ENCODE results near the gene ZBTB40. TPM values are rescaled to one million over a fixed set of nuclear protein-coding genes. Genes with fewer than 3 reads are reported as not detected.

ZBTB40 gene
- total and polyA plus RNA-seq, 2 of the 13 experiments (the other 11 are each of a cell fraction or from before 2014, with no cell fraction given), result 8.8 to 16.5 TPM

DNA sequence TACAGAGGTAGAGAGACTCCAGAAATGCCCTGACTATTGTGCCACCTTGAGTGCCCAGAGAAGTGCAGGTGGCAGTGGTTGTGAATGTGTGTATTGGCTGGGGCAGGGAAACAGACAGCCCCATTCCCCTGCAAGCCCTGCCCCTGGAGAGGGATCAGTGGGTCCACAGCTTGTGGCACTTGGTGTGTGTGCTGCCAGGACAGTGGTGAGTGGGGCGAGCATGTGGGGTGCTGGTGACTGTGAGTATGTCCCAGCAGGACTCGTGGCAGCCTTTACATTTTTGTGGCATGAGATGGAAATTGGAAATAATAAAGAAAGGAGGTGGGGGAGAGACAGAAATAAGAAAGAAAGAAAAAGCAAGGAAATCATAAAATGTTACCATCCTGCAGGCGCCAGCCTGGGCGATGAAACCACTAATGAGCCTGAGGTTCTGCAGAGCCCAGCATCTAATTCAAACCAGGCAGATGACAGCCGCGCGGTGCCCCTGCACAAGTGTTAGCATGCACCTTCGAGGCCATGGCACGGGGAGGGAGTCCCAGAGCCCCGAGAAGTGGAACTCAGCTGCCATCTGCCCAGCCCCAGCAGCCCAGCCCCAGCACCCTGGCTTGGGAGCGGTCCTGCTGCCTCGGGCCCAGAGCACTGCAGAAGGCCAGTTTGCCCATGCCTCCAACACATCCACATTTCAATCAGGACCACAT, 49.1 kb upstream of the ZBTB40 start (continued):
- TF ChIP-seq, protein P1, sequence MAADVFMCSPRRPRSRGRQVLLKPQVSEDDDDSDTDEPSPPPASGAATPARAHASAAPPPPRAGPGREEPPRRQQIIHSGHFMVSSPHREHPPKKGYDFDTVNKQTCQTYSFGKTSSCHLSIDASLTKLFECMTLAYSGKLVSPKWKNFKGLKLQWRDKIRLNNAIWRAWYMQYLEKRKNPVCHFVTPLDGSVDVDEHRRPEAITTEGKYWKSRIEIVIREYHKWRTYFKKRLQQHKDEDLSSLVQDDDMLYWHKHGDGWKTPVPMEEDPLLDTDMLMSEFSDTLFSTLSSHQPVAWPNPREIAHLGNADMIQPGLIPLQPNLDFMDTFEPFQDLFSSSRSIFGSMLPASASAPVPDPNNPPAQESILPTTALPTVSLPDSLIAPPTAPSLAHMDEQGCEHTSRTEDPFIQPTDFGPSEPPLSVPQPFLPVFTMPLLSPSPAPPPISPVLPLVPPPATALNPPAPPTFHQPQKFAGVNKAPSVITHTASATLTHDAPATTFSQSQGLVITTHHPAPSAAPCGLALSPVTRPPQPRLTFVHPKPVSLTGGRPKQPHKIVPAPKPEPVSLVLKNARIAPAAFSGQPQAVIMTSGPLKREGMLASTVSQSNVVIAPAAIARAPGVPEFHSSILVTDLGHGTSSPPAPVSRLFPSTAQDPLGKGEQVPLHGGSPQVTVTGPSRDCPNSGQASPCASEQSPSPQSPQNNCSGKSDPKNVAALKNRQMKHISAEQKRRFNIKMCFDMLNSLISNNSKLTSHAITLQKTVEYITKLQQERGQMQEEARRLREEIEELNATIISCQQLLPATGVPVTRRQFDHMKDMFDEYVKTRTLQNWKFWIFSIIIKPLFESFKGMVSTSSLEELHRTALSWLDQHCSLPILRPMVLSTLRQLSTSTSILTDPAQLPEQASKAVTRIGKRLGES (CRISPR knock-in tag; IDR thresholded peaks at IDR 0.05; ENCODE audit: borderline replicate concordance), result no peak
- no peak for TF ChIP-seq ZNF547 (CRISPR knock-in tag; IDR thresholded peaks at IDR 0.05)
- no peak for TF ChIP-seq ZSCAN25 (CRISPR knock-in tag; IDR thresholded peaks at IDR 0.05)
- TF ChIP-seq, protein P2, sequence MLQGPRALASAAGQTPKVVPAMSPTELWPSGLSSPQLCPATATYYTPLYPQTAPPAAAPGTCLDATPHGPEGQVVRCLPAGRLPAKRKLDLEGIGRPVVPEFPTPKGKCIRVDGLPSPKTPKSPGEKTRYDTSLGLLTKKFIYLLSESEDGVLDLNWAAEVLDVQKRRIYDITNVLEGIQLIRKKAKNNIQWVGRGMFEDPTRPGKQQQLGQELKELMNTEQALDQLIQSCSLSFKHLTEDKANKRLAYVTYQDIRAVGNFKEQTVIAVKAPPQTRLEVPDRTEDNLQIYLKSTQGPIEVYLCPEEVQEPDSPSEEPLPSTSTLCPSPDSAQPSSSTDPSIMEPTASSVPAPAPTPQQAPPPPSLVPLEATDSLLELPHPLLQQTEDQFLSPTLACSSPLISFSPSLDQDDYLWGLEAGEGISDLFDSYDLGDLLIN (CRISPR knock-in tag; IDR thresholded peaks at IDR 0.05; ENCODE audit: borderline replicate concordance), result no peak
- TF ChIP-seq, protein P3, sequence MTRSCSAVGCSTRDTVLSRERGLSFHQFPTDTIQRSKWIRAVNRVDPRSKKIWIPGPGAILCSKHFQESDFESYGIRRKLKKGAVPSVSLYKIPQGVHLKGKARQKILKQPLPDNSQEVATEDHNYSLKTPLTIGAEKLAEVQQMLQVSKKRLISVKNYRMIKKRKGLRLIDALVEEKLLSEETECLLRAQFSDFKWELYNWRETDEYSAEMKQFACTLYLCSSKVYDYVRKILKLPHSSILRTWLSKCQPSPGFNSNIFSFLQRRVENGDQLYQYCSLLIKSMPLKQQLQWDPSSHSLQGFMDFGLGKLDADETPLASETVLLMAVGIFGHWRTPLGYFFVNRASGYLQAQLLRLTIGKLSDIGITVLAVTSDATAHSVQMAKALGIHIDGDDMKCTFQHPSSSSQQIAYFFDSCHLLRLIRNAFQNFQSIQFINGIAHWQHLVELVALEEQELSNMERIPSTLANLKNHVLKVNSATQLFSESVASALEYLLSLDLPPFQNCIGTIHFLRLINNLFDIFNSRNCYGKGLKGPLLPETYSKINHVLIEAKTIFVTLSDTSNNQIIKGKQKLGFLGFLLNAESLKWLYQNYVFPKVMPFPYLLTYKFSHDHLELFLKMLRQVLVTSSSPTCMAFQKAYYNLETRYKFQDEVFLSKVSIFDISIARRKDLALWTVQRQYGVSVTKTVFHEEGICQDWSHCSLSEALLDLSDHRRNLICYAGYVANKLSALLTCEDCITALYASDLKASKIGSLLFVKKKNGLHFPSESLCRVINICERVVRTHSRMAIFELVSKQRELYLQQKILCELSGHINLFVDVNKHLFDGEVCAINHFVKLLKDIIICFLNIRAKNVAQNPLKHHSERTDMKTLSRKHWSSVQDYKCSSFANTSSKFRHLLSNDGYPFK (CRISPR knock-in tag; IDR thresholded peaks at IDR 0.05; ENCODE audit: borderline replicate concordance), result no peak
- TF ChIP-seq ZNF431 (CRISPR knock-in tag; IDR thresholded peaks at IDR 0.05; ENCODE audit: borderline replicate concordance, low read depth), result no peak
- no peak for TF ChIP-seq BRCA1 (CRISPR knock-in tag; IDR thresholded peaks at IDR 0.05)
- no peak for TF ChIP-seq ZFP62 (CRISPR knock-in tag; IDR thresholded peaks at IDR 0.05)
- TF ChIP-seq KDM3A (CRISPR knock-in tag; IDR thresholded peaks at IDR 0.05; ENCODE audit: low read depth), result no peak
- TF ChIP-seq SETDB1 (CRISPR knock-in tag; IDR thresholded peaks at IDR 0.05; ENCODE audit: borderline replicate concordance), result no peak

Data from HepG2 (cell line).